ENCODE data around the gene TMSB10. TPM values are rescaled to one million over a fixed set of nuclear protein-coding genes. Genes with fewer than 3 reads are reported as not detected.
"Not testable (repeated sequence)": the region's sequence is repeated elsewhere in the genome, so short reads cannot be mapped to it uniquely, and the experiment has no call there.

TMSB10 gene
- total RNA-seq, 2 experiments from 2014 or later, result 1,969 to 2,001 TPM

- ChIA-PET POLR2A (interaction anchor here (0.6 kb wide), 1 partner anchor 1490 kb away, joined by 4 read pairs; no protein-coding TSS in a partner anchor), CTCF (interaction anchor here (4.2 kb wide), 1 partner anchor 12 kb away, joined by 27 read pairs; no protein-coding TSS in a partner anchor)
- Mint-ChIP-seq H3K27me3 (no peaks in the 10 kb centered on the region), H3K9me3 (peaks cover 16% of the 10 kb centered on the region), H3K27ac (no peak overlapping the region), H3K36me3 (ENCODE audit: low read depth) (peaks cover 8% of the 10 kb centered on the region), H3K4me1 (ENCODE audit: low read depth) (peaks cover 31% of the 10 kb centered on the region), H3K4me3 (no peak overlapping the region)
- no peak for DNase-seq
- no peak for TF ChIP-seq CTCF (IDR thresholded peaks at IDR 0.05)
- Histone ChIP-seq H3K4me3 (ENCODE audit: low read length) (no peak overlapping the region), H3K27ac (ENCODE audit: low read depth in 1 of 2, low read length in 2 of 2) (no peak overlapping the region), H3K27me3 (ENCODE audit: control insufficient read depth in 1 of 2, insufficient read depth in 2 of 2, low read length in 2 of 2) (no peaks in the 10 kb centered on the region), H3K9me3 (ENCODE audit: control insufficient read depth in 1 of 2, insufficient read depth in 1 of 2, low read length in 2 of 2) (peaks cover 0 to 9% of the 10 kb centered on the region in 2 experiments), H3K36me3 (ENCODE audit: insufficient read depth, low read length) (no peaks in the 10 kb centered on the region), H3K4me1 (ENCODE audit: insufficient read depth, low read length) (peaks cover 16% of the 10 kb centered on the region)
- intact Hi-C loops (cut with DNase I, micrococcal nuclease), result no loop called here
- no peak for ATAC-seq (ENCODE audit: poor library complexity)
Measured at GRCh38 chr2:84912984-84913383, 7.5 kb downstream of the TMSB10 start.

GRCh38 chr2:84914334-84914733 is 8.9 kb downstream of the TMSB10 start:
- Histone ChIP-seq H3K36me3 (ENCODE audit: insufficient read depth, low read length) (no peaks in the 10 kb centered on the region), H3K27ac (ENCODE audit: low read depth in 1 of 2, low read length in 2 of 2) (no peak overlapping the region), H3K9me3 (ENCODE audit: control insufficient read depth in 1 of 2, insufficient read depth in 1 of 2, low read length in 2 of 2) (peaks cover 0 to 5% of the 10 kb centered on the region in 2 experiments), H3K4me1 (ENCODE audit: insufficient read depth, low read length) (peaks cover 14% of the 10 kb centered on the region), H3K4me3 (ENCODE audit: low read length) (no peak overlapping the region), H3K27me3 (ENCODE audit: control insufficient read depth in 1 of 2, insufficient read depth in 2 of 2, low read length in 2 of 2) (no peaks in the 10 kb centered on the region)
- no peak overlapping the region for H3K27ac Mint-ChIP-seq
- intact Hi-C loops (cut with DNase I, micrococcal nuclease), result no loop called here
- ChIA-PET POLR2A (interaction anchor here (0.7 kb wide), 1 partner anchor 20 kb away, joined by 3 read pairs; no protein-coding TSS in a partner anchor), CTCF (interaction anchor here (4.2 kb wide), 1 partner anchor 11 kb away, joined by 27 read pairs; no protein-coding TSS in a partner anchor)
- DNase-seq (no peak), ATAC-seq (ENCODE audit: poor library complexity) (no peak)
- H3K27me3 Mint-ChIP-seq, result no peaks in the 10 kb centered on the region
- H3K4me1 Mint-ChIP-seq (ENCODE audit: low read depth), result peaks cover 29% of the 10 kb centered on the region
- peaks cover 8% of the 10 kb centered on the region for H3K9me3 Mint-ChIP-seq
- no peak for TF ChIP-seq CTCF (IDR thresholded peaks at IDR 0.05)
- H3K36me3 Mint-ChIP-seq (ENCODE audit: low read depth), result no peaks in the 10 kb centered on the region
- no peak overlapping the region for H3K4me3 Mint-ChIP-seq

GRCh38 chr2:84915675-84916074 is 10.2 kb downstream of the TMSB10 start:
- H3K4me1 ChIP-seq (ENCODE audit: insufficient read depth, low read length), result peaks cover 24% of the 10 kb centered on the region
- peaks cover 32% of the 10 kb centered on the region for H3K4me1 Mint-ChIP-seq (ENCODE audit: low read depth)
- H3K27me3 Mint-ChIP-seq; H3K36me3 Mint-ChIP-seq (ENCODE audit: low read depth); H3K27ac Mint-ChIP-seq; POLR2A ChIA-PET; ATAC-seq (ENCODE audit: poor library complexity); H3K9me3 ChIP-seq (ENCODE audit: control insufficient read depth in 1 of 2, insufficient read depth in 1 of 2, low read length in 2 of 2); intact Hi-C loops (cut with DNase I, micrococcal nuclease); H3K36me3 ChIP-seq (ENCODE audit: insufficient read depth, low read length); H3K9me3 Mint-ChIP-seq; H3K4me3 ChIP-seq (ENCODE audit: low read length); H3K27me3 ChIP-seq (ENCODE audit: control insufficient read depth in 1 of 2, insufficient read depth in 2 of 2, low read length in 2 of 2); H3K4me3 Mint-ChIP-seq; H3K27ac ChIP-seq (ENCODE audit: low read depth in 1 of 2, low read length in 2 of 2); DNase-seq: not testable (repeated sequence)
- CTCF ChIA-PET, result interaction anchor here (2.0 kb wide), 1 partner anchor 10 kb away, joined by 14 read pairs; no protein-coding TSS in a partner anchor

GRCh38 chr2:84917821-84918220 is 12.4 kb downstream of the TMSB10 start:
- intact Hi-C loops (cut with DNase I, micrococcal nuclease); H3K27me3 ChIP-seq (ENCODE audit: control insufficient read depth in 1 of 2, insufficient read depth in 2 of 2, low read length in 2 of 2); H3K9me3 Mint-ChIP-seq; DNase-seq; ATAC-seq (ENCODE audit: poor library complexity); H3K27me3 Mint-ChIP-seq; H3K27ac ChIP-seq (ENCODE audit: low read depth in 1 of 2, low read length in 2 of 2); H3K4me3 Mint-ChIP-seq; H3K36me3 Mint-ChIP-seq (ENCODE audit: low read depth); H3K4me3 ChIP-seq (ENCODE audit: low read length); H3K36me3 ChIP-seq (ENCODE audit: insufficient read depth, low read length); H3K9me3 ChIP-seq (ENCODE audit: control insufficient read depth in 1 of 2, insufficient read depth in 1 of 2, low read length in 2 of 2): not testable (repeated sequence)
- ChIA-PET POLR2A (interaction anchor here (1.4 to 6.5 kb wide), 2 partner anchors 11 kb away, joined by 6 to 86 read pairs; partner anchors contain the start of gene TMSB10), CTCF (interaction anchor here (0.6 to 2.0 kb wide), 4 partner anchors 8 to 64 kb away, joined by 3 to 14 read pairs (median 4); partner anchors contain the start of gene TMSB10)
- Mint-ChIP-seq H3K27ac (peak overlapping the region; percentile 81), H3K4me1 (ENCODE audit: low read depth) (peaks cover 32% of the 10 kb centered on the region)
- H3K4me1 ChIP-seq (ENCODE audit: insufficient read depth, low read length), result peaks cover 24% of the 10 kb centered on the region

Measured in CD4-positive, alpha-beta T cell (primary cell).